Trophoblast cell (in vitro differentiated cells and primary cell): ENCODE data around the gene COPS9.

Experiments
- DNase-seq, 2 donors: peaks; one replicate each; pipeline ENCODE4 v3.0.0-alpha.2; 2016
- H2AFZ ChIP-seq: 2 replicates; pipeline ENCODE4 v1.6.1; 2013; ENCODE audit warnings: low read length, moderate library complexity, mild to moderate bottlenecking; ENCODE audit not compliant: insufficient read depth, poor library complexity
- H2AK5ac ChIP-seq: 2 replicates; pipeline ENCODE4 v1.6.1; 2013; ENCODE audit warnings: mild to moderate bottlenecking, low read length
- H2BK120ac ChIP-seq: 2 replicates; pipeline ENCODE4 v1.6.1; 2013; ENCODE audit warnings: low read length, mild to moderate bottlenecking, moderate library complexity; ENCODE audit not compliant: insufficient read depth, poor library complexity
- H2BK12ac ChIP-seq: 2 replicates; pipeline ENCODE4 v1.6.1; 2013; ENCODE audit warnings: mild to moderate bottlenecking, low read length, moderate library complexity
- H2BK5ac ChIP-seq: 2 replicates; pipeline ENCODE4 v1.6.1; 2013; ENCODE audit warnings: low read length, low read depth, moderate library complexity, mild to moderate bottlenecking; ENCODE audit not compliant: poor library complexity
- H3K14ac ChIP-seq: 2 replicates; pipeline ENCODE4 v1.6.1; 2013; ENCODE audit warnings: mild to moderate bottlenecking, low read length
- H3K18ac ChIP-seq: 2 replicates; pipeline ENCODE4 v1.6.1; 2013; ENCODE audit warnings: mild to moderate bottlenecking, low read length
- H3K23ac ChIP-seq: 2 replicates; pipeline ENCODE4 v1.6.1; 2013; ENCODE audit warnings: low read length
- H3K27ac ChIP-seq: 2 replicates; pipeline ENCODE4 v1.5.1; 2013; ENCODE audit warnings: low read depth, mild to moderate bottlenecking, inconsistent platforms, low read length, moderate library complexity
- H3K27me3 ChIP-seq: 2 replicates; pipeline ENCODE4 v1.6.1; 2013; ENCODE audit warnings: inconsistent platforms, mild to moderate bottlenecking, low read length, moderate library complexity; ENCODE audit not compliant: insufficient read depth
- H3K36me3 ChIP-seq, 2 experiments: 1 replicate in 1 of 2; 2 replicates in 1 of 2; pipeline ENCODE4 v1.6.1; 2013; ENCODE audit warnings: low read length in 2 of 2, mild to moderate bottlenecking in 2 of 2, moderate library complexity in 1 of 2; ENCODE audit not compliant: insufficient read depth in 2 of 2, control insufficient read depth in 1 of 2
- H3K4ac ChIP-seq: 2 replicates; pipeline ENCODE4 v1.6.1; 2013; ENCODE audit warnings: low read depth, mild to moderate bottlenecking, low read length, moderate library complexity
- H3K4me1 ChIP-seq, 2 experiments: 1 replicate in 1 of 2; 2 replicates in 1 of 2; pipeline ENCODE4 v1.6.1; 2013; ENCODE audit warnings: low read length in 2 of 2, mild to moderate bottlenecking in 2 of 2, moderate library complexity in 1 of 2; ENCODE audit not compliant: insufficient read depth in 2 of 2, control insufficient read depth in 1 of 2
- H3K4me2 ChIP-seq: 2 replicates; pipeline ENCODE4 v1.6.1; 2013; ENCODE audit warnings: inconsistent platforms, mild to moderate bottlenecking, low read length, moderate library complexity
- H3K4me3 ChIP-seq: 2 replicates; pipeline ENCODE4 v1.5.1; 2013; ENCODE audit warnings: mild to moderate bottlenecking, low read depth, low read length, inconsistent platforms
- H3K79me1 ChIP-seq: one replicate; pipeline ENCODE4 v1.6.1; 2013; ENCODE audit warnings: low read length
- H3K79me2 ChIP-seq: 2 replicates; pipeline ENCODE4 v1.6.1; 2013; ENCODE audit warnings: low read length, mild to moderate bottlenecking; ENCODE audit not compliant: control insufficient read depth, insufficient read depth, poor library complexity
- H3K9ac ChIP-seq: 2 replicates; pipeline ENCODE4 v1.6.1; 2013; ENCODE audit warnings: mild to moderate bottlenecking, low read length
- H3K9me3 ChIP-seq: 2 replicates; pipeline ENCODE4 v1.6.1; 2013; ENCODE audit warnings: low read depth, mild to moderate bottlenecking, control low read depth, inconsistent platforms, low read length; ENCODE audit not compliant: insufficient read depth
- H4K12ac ChIP-seq: 2 replicates; pipeline ENCODE4 v1.6.1; 2013; ENCODE audit warnings: low read depth, mild to moderate bottlenecking, low read length, moderate library complexity
- H4K8ac ChIP-seq: 2 replicates; pipeline ENCODE4 v1.6.1; 2013; ENCODE audit warnings: low read depth, mild to moderate bottlenecking, low read length, moderate library complexity
- H4K91ac ChIP-seq: one replicate; pipeline ENCODE4 v1.6.1; 2013; ENCODE audit warnings: low read depth, mild to moderate bottlenecking, low read length, moderate library complexity
- WGBS: extraction: QIAGEN DNeasy Blood & Tissue Kit; methylation state at CpG from one replicate; pipeline ENCODE4 v1.1.7; 2013; ENCODE audit warnings: missing lambda C conversion rate; ENCODE audit not compliant: insufficient read length, insufficient coverage; ENCODE audit errors: extremely low coverage; 5-methylcytosine and 5-hydroxymethylcytosine counted together

The COPS9 gene

GRCh38 chr2:240155048-240155744, 19.1 kb upstream of the COPS9 start:
- no peak overlapping the region for H3K4me3 ChIP-seq
- no peak overlapping the region for H2BK12ac ChIP-seq
- H3K18ac ChIP-seq = no peak overlapping the region
- H3K14ac ChIP-seq = no peak overlapping the region
- no peak overlapping the region for H4K91ac ChIP-seq
- H3K79me1 ChIP-seq = no peaks in the 10 kb centered on the region
- H3K9ac ChIP-seq = no peak overlapping the region
- no peaks in the 10 kb centered on the region for H3K79me2 ChIP-seq
- H2BK5ac ChIP-seq = no peak overlapping the region
- H2AFZ ChIP-seq = no peak overlapping the region
- H3K4ac ChIP-seq = no peak overlapping the region
- no CpG with 5 or more reads among the region's 17 CpGs for WGBS
- no peak overlapping the region for H4K8ac ChIP-seq
- no peak overlapping the region for H3K4me2 ChIP-seq
- no peak overlapping the region for H3K23ac ChIP-seq
- no peak overlapping the region for H2AK5ac ChIP-seq
- DNase-seq = no peak
- no peak overlapping the region for H2BK120ac ChIP-seq
- H3K27ac ChIP-seq = no peak overlapping the region
- peaks cover 4% of the 10 kb centered on the region for H3K9me3 ChIP-seq
- H3K4me1 ChIP-seq = peaks cover 5 to 9% of the 10 kb centered on the region in 2 experiments
- no peaks in the 10 kb centered on the region for H3K36me3 ChIP-seq
- no peak overlapping the region for H4K12ac ChIP-seq
- no peaks in the 10 kb centered on the region for H3K27me3 ChIP-seq

- no peak for DNase-seq
- Histone ChIP-seq H3K14ac (no peak overlapping the region), H3K18ac (no peak overlapping the region), H3K9me3 (peaks cover 3% of the 10 kb centered on the region), H2BK120ac (no peak overlapping the region), H4K91ac (no peak overlapping the region), H3K4me2 (no peak overlapping the region), H3K4me3 (no peak overlapping the region), H3K27ac (no peak overlapping the region), H4K8ac (no peak overlapping the region), H4K12ac (no peak overlapping the region), H2BK12ac (no peak overlapping the region), H2BK5ac (no peak overlapping the region), H3K27me3 (no peaks in the 10 kb centered on the region), H3K4me1 (peaks cover 5 to 9% of the 10 kb centered on the region in 2 experiments), H3K4ac (no peak overlapping the region), H3K79me2 (no peaks in the 10 kb centered on the region), H2AFZ (no peak overlapping the region), H3K9ac (no peak overlapping the region), H2AK5ac (no peak overlapping the region), H3K79me1 (no peaks in the 10 kb centered on the region), H3K36me3 (no peaks in the 10 kb centered on the region), H3K23ac (no peak overlapping the region)
- WGBS = no CpG with 5 or more reads among the region's 8 CpGs
Observed at GRCh38 chr2:240154606-240155005, 18.5 kb upstream of the COPS9 start.

- H2BK120ac ChIP-seq = no peak overlapping the region
- no peak overlapping the region for H3K23ac ChIP-seq
- no peak overlapping the region for H3K27ac ChIP-seq
- H3K14ac ChIP-seq = no peak overlapping the region
- peaks cover 3% of the 10 kb centered on the region for H3K9me3 ChIP-seq
- no peak overlapping the region for H2BK12ac ChIP-seq
- no peak overlapping the region for H2AK5ac ChIP-seq
- no peak overlapping the region for H3K9ac ChIP-seq
- H4K91ac ChIP-seq = no peak overlapping the region
- H3K4me1 ChIP-seq = peaks cover 9 to 12% of the 10 kb centered on the region in 2 experiments
- no peak overlapping the region for H3K18ac ChIP-seq
- WGBS = no CpG with 5 or more reads among the region's 3 CpGs
- no peaks in the 10 kb centered on the region for H3K79me1 ChIP-seq
- H2AFZ ChIP-seq = no peak overlapping the region
- no peak overlapping the region for H4K12ac ChIP-seq
- no peak overlapping the region for H4K8ac ChIP-seq
- no peaks in the 10 kb centered on the region for H3K79me2 ChIP-seq
- H3K4me3 ChIP-seq = no peak overlapping the region
- no peak overlapping the region for H3K4ac ChIP-seq
- H3K36me3 ChIP-seq = no peaks in the 10 kb centered on the region
- H3K27me3 ChIP-seq = no peaks in the 10 kb centered on the region
- no peak overlapping the region for H2BK5ac ChIP-seq
- no peak overlapping the region for H3K4me2 ChIP-seq
- no peak for DNase-seq
Observed at GRCh38 chr2:240153418-240153817, 17.3 kb upstream of the COPS9 start.

GRCh38 chr2:240151477-240152031, 15.4 kb upstream of the COPS9 start:
- H3K9ac ChIP-seq = no peak overlapping the region
- no peaks in the 10 kb centered on the region for H3K36me3 ChIP-seq
- no peak overlapping the region for H3K4ac ChIP-seq
- H2BK120ac ChIP-seq = no peak overlapping the region
- H4K12ac ChIP-seq = no peak overlapping the region
- H3K4me2 ChIP-seq = no peak overlapping the region
- no peak overlapping the region for H3K14ac ChIP-seq
- no peak overlapping the region for H2AK5ac ChIP-seq
- H4K91ac ChIP-seq = no peak overlapping the region
- no peak overlapping the region for H2BK5ac ChIP-seq
- H3K79me2 ChIP-seq = no peaks in the 10 kb centered on the region
- no peak overlapping the region for H3K23ac ChIP-seq
- H3K27me3 ChIP-seq = no peaks in the 10 kb centered on the region
- H3K18ac ChIP-seq = no peak overlapping the region
- peaks cover 8 to 12% of the 10 kb centered on the region in 2 experiments for H3K4me1 ChIP-seq
- H3K9me3 ChIP-seq = peaks cover 16% of the 10 kb centered on the region
- H3K27ac ChIP-seq = no peak overlapping the region
- DNase-seq = peak; percentile 67 to 80
- H3K79me1 ChIP-seq = no peaks in the 10 kb centered on the region
- no CpG with 5 or more reads among the region's 15 CpGs for WGBS
- no peak overlapping the region for H2AFZ ChIP-seq
- no peak overlapping the region for H2BK12ac ChIP-seq
- no peak overlapping the region for H4K8ac ChIP-seq
- no peak overlapping the region for H3K4me3 ChIP-seq
